ENCODE results near the gene KLRF2.

The KLRF2 gene

DNA sequence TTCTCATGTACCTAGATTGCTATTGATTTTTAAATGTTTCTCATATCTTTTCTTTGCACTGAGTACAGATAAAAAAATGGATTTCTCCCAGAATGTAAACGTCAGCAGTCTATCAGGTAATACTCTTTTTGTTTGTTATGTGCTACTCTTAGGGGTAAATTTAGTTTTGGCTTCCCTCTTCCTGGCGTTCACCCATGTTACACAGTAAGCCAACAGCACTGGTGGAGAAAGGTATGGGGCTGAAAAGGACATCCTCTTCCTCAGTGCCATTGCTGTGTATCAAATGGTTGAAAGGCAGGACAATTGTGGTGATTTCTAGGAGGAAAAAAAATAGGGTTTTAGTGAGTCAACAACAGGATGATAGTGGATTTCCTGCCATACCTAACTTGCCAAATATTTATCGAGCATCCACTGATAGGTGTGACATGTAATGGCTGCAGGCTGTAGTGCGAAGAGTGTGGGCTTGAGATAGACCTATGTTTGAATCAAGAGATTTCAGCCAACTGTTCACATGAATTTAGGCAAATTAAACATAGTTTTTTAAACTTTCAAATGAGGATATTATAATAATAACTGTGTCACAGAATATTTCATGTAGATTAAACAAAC, 7.5 kb downstream of the KLRF2 start:
- no peak for DNase-seq

DNA sequence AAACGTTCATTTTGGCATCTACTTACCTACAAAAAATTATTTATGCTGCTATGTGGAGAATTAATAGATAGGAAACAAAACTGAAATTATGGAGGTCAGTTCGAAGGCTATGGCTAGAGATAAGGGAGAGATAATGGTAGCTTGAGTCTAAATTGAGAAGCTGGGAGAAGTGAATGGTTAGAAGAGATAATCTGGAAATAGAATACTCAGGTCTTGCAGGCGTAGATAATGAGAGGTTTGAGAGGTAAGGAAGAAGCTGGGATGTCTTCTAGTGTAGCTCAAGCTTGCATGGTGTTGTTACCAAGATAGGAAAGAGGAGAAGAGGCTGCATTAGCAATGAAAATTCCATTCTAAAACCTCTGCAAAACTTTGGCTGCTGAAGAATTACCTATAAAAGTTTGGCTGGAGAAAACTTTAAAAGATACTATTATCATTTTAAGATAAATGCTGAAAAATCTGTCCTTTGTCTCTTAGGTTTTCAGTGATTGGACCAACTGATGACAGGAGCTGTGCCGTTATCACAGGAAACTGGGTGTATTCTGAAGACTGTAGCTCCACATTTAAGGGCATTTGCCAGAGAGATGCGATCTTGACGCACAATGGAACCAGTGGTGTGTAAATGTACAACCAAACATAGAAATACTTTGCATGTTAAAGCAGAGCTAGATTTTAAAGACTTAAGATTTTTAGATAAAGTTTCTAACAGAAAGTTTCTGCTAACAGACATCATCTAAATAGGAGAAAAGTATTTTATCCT, 14.1 kb downstream of the KLRF2 start:
- no peak for DNase-seq

DNA sequence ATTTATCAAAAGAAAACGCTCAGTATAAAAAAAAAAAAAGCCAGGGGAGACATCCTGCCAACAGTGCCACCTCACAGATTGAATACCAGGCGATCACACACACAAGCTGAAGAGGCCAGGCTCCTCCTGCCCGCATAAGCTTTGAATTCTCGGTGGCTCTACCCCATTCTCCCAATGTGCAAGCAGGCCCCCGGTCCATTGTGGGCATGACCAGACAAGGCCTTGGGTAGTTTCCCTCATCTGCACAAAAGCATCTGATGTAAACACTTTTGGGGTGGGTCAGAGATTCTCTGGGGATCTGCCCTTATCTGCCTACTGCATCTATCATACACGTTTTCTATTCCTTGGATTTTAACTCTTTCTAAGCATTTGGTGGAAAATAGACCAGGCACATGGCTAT, 16.2 kb downstream of the KLRF2 start:
- no peak for DNase-seq

DNA sequence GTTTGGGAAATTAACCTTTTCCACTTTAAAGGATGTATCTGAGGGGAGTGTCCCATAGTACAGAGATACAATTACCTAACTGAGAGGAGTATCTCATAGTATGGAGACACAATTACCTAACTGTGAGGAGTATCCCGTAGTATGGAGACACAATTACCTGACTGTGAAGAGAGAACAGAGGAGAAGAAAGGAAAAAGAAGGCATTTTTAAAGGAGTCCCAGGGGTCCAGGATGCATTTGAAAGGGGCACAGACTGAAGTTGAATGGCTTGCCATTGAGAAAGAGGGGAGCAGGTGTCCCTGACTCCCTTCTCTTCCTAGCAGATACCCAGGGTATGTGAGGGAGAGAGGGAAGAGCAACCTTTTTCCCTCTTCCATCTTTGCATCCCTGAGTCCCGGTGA, 17.9 kb downstream of the KLRF2 start:
- DNase-seq: no peak

DNA sequence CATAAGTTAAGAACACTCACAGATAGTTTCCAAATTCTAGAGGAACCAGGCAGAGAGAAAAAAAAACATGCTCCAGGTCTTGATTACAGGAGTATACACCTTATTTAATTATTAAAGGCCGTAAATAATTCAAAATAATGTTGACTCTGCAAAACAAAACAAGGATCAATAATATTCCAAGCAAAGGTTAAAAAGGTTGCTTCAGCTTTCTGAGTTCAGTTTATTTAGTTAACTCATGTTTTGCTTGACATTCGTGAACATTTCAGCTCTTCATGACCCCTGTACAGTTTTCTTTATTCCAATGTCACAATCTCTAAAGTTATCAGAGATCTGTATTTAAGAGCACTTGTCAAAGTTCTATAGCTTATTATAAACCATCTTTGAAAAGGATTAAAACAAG, 19.6 kb downstream of the KLRF2 start:
- DNase-seq: no peak

DNA sequence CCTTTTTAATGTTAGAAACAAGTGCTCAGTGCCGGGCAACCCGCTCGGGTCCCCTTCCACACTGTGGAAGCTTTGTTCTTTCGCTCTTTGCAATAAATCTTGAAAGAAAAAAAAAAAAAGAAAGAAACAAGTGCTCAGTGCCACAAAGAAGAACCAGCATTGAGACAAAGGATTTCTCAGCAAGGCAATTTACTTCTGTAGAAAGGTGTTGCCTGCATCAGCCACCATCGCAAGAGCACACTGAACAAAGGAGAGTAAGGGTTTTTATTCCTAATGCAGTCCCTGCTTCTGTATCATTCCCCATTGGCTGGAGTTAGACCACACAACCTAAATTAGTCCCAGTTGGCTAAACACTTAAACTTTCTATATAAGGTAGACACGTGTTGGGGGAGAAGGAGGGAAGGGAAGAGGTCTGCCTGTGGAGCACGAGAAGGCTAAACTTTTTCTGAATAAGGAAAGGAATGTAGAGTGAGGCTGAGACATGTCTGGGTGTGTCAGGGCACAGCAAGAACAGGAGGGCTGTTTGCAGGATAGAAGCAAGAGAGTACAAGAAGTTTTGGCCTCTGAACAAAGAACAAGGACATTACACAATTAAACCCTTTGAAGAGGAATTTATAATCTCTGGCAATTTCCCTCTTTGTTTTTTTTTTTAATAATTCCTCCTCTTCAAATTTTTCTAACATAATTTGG, 21.4 kb downstream of the KLRF2 start:
- DNase-seq: no peak

DNA sequence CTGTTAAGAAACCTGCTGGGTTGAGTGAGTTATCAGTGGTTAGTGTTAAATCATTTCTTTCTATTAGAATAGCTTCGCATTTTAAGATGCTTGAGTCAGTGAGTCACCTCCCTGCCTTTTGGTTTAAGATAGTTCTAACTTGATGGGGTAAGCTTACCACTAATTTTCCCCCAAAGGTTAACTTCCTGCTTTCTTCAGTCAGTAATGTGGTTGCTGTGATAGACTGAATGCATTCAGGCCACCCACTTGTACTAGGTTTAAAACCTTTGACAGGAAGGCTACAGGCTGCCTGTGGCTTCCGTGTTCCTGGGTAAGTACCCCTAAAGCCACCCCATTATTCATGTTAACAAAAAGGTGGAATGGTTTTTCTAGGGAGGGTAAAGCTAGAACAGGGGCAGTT, 25.6 kb downstream of the KLRF2 start:
- DNase-seq: no peak

DNA sequence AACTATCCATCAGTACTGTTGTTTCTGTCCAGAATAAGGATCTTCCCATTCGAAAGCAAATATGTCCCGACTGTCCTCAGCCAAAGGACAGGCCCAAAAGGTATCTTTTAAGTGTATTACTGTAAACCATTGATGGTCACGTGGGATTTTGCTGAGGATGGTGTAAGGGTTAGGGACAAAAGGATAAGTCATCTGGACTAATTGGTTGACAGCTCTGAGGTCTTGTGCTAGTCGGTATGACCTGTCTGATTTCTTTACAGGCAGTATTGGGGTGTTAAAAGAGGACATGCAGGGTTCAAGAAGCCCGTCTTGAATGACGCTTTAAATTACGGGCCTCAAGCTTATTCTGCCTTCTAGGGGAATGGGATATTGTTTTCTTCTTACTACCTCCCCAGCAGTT, 26.5 kb downstream of the KLRF2 start:
- no peak for DNase-seq

DNA sequence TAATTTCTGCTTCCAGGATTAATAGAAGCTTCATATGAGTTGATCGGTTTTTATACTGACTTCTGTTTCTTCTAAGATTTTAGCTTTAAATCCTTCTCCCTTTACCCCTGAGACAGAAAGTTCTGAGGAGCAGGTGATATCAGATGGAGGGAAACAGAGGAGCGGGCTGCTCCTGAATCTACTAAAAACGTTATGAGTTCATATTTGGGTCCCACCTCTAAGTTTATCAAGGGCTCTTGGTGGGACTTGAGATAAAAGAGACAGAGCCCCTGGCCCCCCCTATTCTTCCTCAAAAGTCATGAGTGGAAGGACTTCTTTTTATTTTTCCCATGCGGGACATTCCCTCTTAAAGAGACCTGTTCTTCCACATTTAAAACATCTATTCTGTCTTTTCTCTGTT, 27.1 kb downstream of the KLRF2 start:
- no peak for DNase-seq

DNA sequence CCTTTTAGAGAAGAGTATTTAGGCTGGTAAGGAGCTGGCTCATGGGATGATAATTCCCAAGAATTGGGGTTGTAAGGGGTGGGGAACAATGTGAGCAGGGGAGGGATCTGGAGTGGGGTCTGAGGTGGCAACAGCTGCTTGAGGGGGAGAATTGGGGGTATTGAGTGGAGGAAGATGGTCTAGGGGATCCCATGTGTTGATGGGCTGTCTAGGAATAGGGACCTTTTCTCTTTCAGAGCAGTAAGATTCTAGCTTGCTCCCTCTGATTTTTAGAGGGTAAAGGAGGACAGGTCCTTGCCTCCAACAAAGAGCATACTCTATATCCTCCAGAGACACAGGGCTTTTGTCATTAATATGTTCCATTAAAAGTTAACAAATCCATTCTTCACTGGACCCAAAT, 28.4 kb downstream of the KLRF2 start:
- DNase-seq: no peak

DNA sequence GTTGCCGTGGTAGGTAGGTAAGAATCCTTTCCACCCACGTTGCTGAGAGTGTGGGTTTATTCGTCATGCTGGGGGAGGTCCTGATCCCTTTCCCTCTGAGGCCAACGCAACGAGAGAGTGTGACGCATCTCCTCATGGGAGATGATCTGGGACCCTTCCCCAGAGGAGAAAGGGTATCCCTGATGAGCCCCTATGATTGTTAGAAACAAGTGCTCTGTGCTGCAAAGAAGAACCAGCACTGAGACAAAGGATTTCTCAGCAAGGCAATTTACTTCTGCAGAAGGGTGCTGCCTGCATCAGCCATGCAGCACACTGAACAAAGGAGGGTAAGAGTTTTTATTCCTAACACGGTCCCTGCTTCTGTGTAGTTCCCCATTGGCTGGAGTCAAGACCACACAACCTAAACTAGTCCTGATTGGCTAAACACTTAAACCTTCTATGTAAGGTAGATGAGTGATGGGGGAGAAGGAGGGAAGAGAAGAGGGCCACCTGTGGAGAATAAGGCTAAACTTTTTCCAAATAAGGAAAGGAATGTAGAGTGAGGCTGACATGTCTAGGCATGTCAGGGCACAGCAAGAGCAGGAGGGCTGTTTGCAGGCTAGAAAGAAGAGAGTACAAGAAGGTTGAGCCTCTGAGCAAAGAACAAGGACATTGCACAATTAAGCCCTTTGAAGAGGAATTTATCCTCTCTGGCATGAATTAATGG, 29.6 kb downstream of the KLRF2 start:
- no peak for DNase-seq

DNA sequence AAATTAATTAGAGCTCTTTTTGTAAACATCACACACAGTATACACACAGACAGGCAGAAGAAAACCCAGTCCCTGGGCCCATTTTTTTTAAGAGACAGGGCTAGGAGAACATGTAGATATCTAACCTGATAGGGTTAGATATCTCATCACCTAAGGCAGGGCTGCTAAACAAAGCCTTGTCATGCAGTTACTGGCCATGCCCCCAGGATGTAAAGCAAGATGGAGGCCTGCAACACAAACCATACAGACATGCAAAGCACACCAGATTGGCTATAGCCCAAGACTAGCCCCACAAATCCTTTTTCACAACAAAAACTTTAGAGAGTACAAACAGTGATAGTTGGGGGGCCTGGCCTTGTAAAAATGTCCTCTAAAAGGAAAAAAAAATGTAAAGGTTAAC, 30.4 kb downstream of the KLRF2 start:
- no peak for DNase-seq

DNA sequence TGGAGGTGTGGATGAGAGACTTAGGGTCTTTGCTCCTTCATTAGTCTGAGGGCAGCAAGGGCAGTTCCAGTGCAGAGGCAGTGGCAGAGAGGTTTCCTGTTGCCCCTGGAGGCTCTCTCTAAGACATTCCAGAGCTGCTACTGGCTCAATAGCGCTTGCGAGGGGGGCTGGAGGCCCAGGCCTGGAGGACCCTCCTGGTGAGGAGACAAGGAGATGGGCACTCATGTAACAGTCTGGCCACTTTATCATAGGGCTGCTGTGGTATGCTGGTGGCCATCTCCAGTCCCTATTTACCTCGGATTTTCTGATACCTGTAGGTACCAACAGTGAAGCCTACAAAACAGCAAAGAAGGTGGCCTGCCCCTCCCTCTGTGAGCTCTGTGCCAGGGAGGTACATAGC, 38.2 kb downstream of the KLRF2 start:
- no peak for DNase-seq

DNA sequence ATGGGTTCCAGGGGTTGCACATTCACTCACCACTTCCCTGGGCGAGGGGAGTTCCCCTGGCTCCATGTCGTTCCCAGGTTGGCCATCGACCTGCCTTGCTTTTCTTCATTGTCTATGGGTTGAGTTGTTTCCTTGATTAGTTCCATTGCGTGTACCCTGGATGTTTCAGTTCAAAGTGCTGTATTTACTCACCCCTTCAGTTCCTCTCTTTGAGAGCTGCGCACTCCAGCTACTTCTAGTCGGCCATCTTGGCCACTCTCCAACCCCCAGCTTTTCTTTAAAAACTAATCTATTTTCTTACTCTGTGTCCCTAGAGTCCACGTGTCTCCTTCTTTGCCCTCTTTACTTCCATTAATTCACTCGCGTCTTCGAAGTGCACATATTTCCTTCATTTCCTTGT, 39.2 kb downstream of the KLRF2 start:
- no peak for DNase-seq

DNA sequence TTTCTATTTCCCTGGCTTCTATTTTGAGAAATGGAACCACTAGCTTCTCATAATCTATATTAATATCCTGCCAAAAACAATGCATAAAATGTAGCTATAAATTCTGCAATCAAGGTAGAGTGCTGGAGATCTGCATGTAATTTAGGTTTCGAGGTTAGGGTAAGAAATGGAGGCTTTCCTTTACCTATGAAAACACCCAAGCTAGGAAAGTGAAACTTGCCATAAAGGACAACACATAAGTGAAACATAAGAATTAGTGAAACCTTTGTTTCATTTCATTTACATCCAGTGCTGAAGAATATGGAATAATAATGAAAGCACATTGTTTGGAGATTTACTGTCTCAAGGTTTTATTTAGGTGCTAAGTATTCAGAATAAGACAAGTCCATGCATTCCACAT, 41.1 kb downstream of the KLRF2 start:
- DNase-seq: no peak

DNA sequence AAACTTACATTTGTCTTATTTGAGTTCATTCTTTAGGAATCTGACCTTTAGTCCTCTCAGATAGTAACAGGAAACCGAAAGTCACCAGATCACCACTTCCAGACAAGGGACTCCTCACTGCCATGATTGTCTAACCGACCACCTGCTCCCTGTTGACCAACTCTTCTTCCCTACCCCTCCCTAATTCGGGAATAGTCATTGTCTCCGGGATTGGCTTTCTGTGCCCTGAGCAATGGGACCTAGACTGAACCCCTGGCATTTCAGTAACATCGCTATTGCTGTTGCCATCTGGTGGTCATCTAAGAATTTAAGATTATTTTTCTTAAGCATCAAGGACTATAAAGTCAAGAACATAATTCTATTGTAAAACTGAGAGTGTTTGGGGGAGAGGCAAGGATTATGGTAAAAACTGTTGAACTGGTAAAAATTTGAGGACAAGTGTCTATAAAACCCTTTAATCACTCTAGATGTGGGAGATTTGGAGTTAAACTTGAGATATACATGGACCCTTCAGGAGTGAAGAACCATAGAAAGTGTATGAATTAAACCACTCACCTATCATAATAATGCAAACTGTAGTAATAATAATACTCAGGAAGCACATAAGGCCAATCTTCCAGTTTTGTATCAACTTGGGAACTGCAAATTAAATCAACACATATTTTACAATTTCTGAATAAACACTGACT, 44.6 kb downstream of the KLRF2 start:
- DNase-seq: no peak

DNA sequence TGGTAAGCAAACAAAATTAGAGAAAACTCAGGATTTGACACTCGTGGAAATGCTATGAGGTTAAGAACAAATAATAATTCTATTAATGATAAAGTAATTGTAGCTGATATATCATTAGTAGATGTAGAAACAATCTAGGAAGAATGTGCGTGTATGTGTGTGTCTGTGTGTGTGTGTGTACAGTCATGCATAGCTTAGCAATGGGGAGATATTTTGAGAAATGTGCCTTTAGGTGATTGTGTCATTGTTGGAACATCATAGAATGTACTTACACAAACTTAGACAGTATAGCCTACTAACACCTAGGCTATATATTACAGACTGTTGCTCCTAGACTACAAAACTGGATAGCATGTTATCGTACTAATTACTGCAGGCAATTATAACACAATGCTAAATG, 45.6 kb downstream of the KLRF2 start:
- no peak for DNase-seq

DNA sequence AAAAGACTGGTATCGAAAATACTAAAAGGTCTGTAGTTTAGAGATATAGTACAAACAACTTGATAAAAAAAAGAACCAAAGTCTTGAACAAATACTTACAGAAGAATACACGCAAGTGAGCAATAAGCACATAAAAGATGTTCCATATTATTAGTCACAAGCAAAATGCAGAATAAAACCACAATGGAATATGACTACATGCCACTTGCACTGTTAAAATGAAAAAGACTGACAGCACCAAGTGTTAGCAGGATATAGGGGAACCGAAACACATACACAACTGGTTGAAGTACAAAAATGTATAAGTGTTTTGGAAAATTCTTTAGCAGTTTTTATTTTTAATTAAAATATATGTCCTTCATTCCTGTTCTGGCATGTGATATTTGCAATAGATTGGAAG, 47.3 kb downstream of the KLRF2 start:
- DNase-seq: no peak

DNA sequence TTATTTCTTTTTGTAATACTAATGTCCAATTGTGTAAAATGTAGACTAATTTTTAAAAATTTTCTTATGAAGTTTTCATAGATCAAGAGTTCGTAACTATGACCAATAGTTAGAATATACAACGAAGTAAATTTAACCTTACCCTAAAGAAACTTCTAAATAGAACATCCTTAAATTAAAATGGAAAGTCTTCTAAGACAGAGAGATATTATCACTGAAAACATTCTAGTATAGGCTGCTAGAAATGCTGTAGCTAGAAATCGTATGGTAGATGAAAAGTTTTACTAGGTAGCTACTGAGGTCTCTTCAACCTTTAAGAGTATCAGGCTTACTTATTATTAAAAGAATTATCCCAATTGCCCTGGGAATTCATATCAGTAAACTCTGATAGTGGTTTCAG, 50.0 kb downstream of the KLRF2 start:
- no peak for DNase-seq

DNA sequence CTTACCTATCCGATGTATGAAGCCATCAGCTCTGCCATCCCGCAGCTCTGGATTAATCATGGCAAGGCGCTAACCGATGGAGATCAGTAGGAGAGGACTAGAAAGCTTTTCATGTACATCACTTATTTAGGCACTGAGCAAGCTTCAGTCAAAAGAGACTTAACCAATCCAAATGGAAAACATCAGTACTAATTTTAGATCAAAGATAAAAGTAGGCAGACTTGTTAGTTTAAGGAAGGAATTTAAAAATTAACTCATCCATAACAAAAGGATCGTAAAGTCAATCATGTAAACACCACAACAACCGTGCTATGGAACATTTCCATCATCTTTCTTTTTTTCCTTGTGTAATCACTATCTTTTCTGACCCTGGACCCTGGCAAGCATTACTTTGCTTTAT, 51.0 kb downstream of the KLRF2 start, which contains the start of gene CLEC2A:
Gene CLEC2A, minus strand, starts transcription at position 101 of the 400 bp plus-strand sequence. Its CDS starts 41 bp downstream, at position 60.
- DNase-seq: no peak

DNA sequence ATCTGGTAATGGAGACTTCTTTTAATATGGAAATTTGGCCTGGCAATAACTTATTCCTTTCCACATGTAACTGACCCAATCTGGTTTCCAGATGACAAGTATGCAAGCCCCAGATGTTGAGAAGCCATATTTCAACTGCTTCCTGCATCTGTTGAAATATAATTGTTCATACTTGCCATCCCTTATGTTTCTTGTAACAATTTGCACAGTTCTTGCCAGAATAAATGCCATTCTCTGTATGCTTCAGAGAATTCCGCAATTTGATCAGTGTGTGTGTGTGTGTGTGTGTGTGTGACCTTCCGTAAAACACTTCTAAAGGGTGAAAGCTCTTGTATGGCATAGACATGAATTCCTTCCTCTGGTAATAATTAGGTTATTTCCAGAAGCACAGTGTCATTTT, 52.7 kb downstream of the KLRF2 start:
- DNase-seq: no peak

DNA sequence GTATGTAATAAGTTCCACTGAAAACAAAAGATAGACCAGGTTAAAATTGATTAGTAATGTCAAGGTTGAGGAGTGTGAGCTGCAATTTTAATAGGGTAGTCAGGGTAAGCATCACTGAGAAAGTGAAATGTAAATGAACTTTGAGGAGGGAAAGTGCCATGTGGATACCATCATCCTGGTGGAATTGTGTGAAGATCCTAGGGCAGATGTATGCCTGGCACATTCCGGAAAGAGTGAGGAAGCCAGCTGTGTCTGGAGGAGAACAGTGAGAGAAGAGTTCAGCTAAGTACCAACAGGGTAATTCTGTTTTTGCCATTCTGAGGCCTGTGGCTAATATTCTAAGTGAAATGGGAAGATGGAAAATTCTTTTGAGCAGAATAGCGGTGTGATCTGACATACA, 53.7 kb downstream of the KLRF2 start:
- no peak for DNase-seq

DNA sequence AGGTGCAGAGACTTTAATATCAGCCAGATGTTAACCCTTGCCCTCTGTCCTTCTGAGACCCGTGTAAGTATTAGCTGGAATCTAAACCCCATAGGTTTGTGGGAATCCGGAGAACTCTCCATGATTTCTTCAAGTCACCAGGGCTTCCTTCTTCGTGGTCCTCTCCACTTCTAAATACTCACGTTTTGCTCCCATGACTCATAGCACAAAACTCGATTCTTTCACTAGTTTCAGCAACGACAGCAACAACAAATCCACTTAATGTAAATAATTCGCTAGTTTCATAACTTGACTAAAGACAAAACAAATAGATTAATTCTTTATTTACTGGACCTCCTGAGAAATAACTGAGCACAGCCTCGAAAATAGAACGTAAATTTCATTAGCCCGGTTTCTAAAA, 55.3 kb downstream of the KLRF2 start:
- DNase-seq: no peak

All from T1000 (cell line).